GM19240 (cell line): ENCODE results near the gene OR2A14.
"Not testable (repeated sequence)": the region's sequence is repeated elsewhere in the genome, so short reads cannot be mapped to it uniquely, and the experiment has no call there.

ENCODE experiments used
- DNase-seq: peaks from one replicate; pipeline ENCODE4 v3.0.0; 2011; ENCODE audit warnings: low spot score; ENCODE audit not compliant: insufficient read length

OR2A14 gene

DNA sequence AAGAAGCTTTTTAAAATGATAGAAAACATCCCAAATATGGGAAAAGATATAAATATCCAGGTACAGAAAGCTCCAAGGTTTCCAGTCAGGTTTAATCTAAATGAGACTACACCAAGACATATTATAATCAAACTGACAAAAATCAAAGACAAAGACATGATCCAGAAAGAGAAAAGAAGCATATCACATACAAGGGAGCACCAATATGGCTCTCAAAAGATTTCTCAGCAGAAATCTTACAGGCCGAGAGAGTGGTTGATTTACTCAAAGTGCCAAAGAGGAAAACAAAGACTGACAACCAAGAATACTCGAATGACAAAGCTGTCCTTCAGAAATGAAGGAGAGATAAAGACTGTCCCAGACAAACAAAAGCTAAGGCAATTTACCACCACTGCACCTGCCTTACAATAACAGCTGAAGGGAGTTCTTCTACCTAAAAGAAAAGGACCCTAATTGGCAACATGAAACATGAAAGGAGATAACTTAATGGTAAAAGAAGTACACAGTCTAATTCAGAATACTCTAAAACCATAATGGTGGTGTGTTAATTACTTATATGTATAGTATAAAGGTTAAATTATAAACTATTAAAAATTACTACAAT, 25.4 kb downstream of the OR2A14 start:
- no peak for DNase-seq

DNA sequence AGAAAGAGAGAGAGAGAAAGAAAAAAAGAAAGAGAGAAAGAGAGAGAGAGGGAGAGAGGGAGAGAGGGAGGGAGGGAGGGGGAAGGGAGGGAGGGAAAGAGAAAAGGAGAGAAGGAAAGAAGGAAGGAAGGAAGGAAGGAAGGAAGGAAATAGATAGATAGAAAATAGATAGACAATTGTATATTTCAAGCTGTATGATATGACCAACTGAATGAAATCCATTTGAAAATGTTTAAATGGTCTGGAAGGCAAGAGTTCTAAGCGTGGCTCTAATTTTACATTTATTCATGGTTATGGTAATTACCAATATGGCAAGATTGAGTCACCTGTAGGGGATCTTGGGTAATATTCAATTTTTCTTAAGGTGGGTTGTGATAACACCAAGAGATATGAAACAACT, 35.9 kb downstream of the OR2A14 start:
- DNase-seq, result no peak

DNA sequence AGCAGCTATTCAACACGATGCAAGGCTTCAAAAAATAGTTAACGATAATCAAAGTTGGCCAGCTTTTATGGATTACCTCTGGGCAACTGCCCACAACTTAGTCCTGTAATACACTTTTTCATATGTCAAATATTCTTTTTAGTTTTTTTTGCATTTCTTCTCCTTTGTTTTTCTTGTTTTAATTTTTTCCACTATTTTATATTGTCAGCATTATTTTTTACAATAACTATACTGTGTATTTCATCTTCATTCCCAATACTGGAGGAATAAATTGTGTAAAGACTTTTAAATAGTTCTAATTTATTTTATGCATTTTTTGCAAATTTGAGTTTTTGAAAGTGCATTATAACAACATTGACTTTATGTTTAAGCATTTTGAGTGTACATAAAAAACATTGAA, 41.8 kb downstream of the OR2A14 start:
- no peak for DNase-seq

DNA sequence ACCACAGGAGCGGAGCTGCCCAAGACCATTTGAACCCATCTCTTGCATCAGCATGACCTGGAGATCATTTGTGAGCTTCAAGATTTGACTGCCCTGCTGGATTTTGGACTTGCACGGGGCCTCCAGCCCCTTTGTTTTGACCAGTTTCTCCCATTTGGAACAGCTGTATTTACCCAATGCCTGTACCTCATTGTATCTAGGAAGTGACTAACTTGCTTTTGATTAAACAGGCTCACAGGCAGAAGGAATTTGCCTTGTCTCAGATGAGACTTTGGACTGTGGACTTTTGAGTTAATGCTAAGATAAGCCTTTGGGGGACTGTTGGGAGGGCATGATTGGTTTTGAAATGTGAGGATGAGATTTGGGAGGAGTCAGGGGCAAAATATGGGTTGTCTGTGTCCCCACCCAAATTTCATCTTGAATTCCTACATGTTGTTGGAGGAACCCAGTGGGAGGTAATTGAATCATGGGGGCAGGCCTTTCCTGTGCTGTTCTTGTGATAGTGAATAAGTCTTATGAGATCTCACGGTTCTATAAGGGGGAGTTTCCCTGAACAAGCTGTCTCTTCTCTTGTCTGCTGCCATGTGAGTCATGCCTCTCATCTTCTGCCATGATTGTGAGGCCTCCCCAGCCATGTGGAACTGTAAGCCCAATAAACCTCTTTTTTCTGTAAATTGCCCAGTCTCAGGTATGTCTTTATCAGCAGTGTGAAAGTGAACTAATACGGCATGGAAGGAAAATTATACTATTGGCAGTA, 48.8 kb downstream of the OR2A14 start:
- not testable (repeated sequence) for DNase-seq

DNA sequence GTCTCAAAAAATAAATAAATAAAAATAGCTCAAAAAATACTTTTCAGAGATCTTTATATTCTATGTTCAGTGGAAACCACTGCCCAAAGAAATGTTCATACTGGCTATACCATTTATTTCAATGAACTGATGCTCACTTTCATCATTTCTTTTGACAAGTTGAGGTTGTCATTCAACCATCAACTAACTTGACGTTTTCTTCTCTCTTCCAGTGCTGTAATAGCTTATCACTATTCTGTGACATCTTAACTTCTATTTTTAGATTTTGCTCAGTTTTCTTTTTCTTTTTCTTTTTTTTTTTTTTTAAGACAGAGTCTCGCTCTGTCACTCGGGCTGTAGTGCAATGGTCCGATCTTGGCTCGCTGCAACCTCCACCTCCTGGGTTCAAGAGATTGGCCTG, 51.6 kb downstream of the OR2A14 start:
- DNase-seq, result no peak

DNA sequence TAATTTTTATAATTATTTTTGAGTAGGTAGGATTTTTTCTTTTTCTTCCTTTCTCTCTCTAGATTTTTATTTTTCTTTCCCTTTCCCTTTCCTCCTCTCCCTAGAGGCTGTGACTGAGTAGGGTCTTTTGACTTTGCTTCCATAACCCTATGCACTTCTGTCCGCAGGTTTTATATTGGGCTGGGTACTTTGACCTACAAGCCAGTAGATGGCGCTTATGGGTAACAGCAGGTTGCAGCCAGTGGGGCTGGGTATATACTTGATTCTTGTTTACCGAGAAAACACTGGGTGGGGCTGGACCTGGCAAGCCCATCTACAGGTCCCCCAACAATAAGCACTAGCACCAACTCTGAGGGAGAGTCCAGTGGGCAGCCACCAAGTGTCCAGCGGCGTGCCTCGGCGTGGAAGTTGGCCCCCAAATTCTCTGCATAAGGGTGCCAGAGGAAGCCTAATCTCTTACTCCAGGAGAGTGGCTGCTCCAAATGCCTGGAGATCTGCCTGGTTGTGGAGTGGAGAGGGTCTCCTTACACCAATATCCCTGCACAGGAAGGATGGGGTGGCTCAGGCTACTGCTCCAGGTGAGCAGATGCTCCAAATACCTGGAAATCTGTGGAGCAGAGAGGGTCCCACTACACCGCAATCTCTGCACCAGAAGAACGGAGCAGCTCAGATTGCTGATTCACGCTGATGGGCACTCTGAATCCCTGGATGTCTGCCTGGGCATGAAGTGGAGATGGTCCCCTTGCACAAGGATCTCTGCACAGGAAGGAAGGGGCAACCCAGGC, 55.6 kb downstream of the OR2A14 start:
- not testable (repeated sequence) for DNase-seq

DNA sequence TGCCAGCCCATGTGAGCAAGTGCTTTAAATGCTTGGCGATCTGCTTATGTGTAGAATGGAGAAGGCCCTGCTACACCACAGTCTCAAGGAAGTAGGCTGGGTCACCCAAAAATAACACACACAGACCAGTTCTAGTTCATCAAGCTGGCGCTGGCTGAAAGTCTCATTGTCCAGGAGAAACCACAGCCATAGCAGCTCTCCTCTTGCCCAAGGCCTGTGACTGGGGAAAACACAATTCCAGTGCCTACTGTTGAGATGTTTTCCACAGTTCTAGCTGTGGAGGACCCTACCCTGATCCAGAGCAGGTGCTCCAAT, 56.1 kb downstream of the OR2A14 start:
- DNase-seq, result not testable (repeated sequence)
